T-helper 9 cell (primary cell): ENCODE measurements around the gene NEURL4.

Experiments used
- DNase-seq: peaks from one replicate; pipeline ENCODE4 v3.0.0-alpha.2; 2020

Gene NEURL4

GRCh38 chr17:7321466-7321865 is 7.7 kb downstream of the NEURL4 start:
- no peak for DNase-seq

GRCh38 chr17:7318121-7318860 is 10.8 kb downstream of the NEURL4 start:
- no peak for DNase-seq

GRCh38 chr17:7317161-7317803 is 11.9 kb downstream of the NEURL4 start:
- no peak for DNase-seq

GRCh38 chr17:7315570-7316235 is 13.4 kb downstream of the NEURL4 start:
- no peak for DNase-seq

GRCh38 chr17:7314719-7315569 is 14.2 kb downstream of the NEURL4 start, which contains the start of gene GPS2:
Gene GPS2 (minus strand): TSS chr17:7315360. CDS start chr17:7315052, 308 bp downstream.
- DNase-seq = peak; percentile 93

- DNase-seq = no peak
Observed at GRCh38 chr17:7313890-7314718, 15.0 kb downstream of the NEURL4 start.

GRCh38 chr17:7313088-7313889 is 15.8 kb downstream of the NEURL4 start:
- DNase-seq = no peak

GRCh38 chr17:7312432-7313087 is 16.6 kb downstream of the NEURL4 start:
- no peak for DNase-seq

GRCh38 chr17:7311110-7311705 is 17.9 kb downstream of the NEURL4 start:
- DNase-seq = no peak

- no peak for DNase-seq
Observed at GRCh38 chr17:7309628-7310027, 19.5 kb downstream of the NEURL4 start.

GRCh38 chr17:7308625-7309433 is 20.3 kb downstream of the NEURL4 start:
- DNase-seq = peak; percentile 80

- DNase-seq = peak; percentile 56
Observed at GRCh38 chr17:7307686-7308624, 21.2 kb downstream of the NEURL4 start.

GRCh38 chr17:7306911-7307685 is 22.0 kb downstream of the NEURL4 start, which contains the start of gene EIF5A:
Gene EIF5A (plus strand): TSS chr17:7307628. CDS start chr17:7309636, 2,008 bp downstream.
- peak; percentile 100 for DNase-seq

GRCh38 chr17:7304179-7304578 is 25.0 kb downstream of the NEURL4 start:
- DNase-seq = no peak

- peak; percentile 65 for DNase-seq
Observed at GRCh38 chr17:7296189-7296861, 32.8 kb downstream of the NEURL4 start.
